WTC11 (cell line): ENCODE data around the gene FADS6. TPM values are rescaled to one million over a fixed set of nuclear protein-coding genes. Genes with fewer than 3 reads are reported as not detected.

Experiments used
- ATAC-seq: fragments of 200-7000 bp; cut with Tn5 transposase; 2 replicates; pipeline ENCODE4 v1.10.0; 2021; ENCODE audit warnings: mild to moderate bottlenecking, moderate library complexity
- CTCF ChIA-PET: fragments of 300-600 bp; sonication (Branson Sonifier 250); formaldehyde crosslinking; loops from one replicate; lab custom pipeline; 2021; ENCODE audit warnings: antibody characterized with exemption; lab: Charles Lee
- POLR2A ChIA-PET: fragments of 350-600 bp; sonication (Branson Sonifier 250); formaldehyde crosslinking; loops from one replicate; lab custom pipeline; 2021; ENCODE audit warnings: antibody characterized with exemption; lab: Charles Lee
- DNase-seq: peaks from one replicate; pipeline ENCODE4 v3.0.0; 2021; ENCODE audit warnings: low spot score
- H3K27ac Mint-ChIP-seq: 2 replicates; pipeline ENCODE4 v1.8.0; 2021; ENCODE audit warnings: mixed read lengths
- H3K27me3 Mint-ChIP-seq: 2 replicates; pipeline ENCODE4 v1.8.0; 2021; ENCODE audit warnings: low read depth, mild to moderate bottlenecking, moderate library complexity, mixed read lengths
- H3K36me3 Mint-ChIP-seq: 2 replicates; pipeline ENCODE4 v1.8.0; 2021; ENCODE audit warnings: mixed read lengths
- H3K4me1 Mint-ChIP-seq: 2 replicates; pipeline ENCODE4 v1.8.0; 2022; ENCODE audit warnings: mixed read lengths
- H3K4me3 Mint-ChIP-seq: 2 replicates; pipeline ENCODE4 v1.8.0; 2021; ENCODE audit warnings: mild to moderate bottlenecking, moderate library complexity, mixed read lengths
- H3K9me3 Mint-ChIP-seq: 2 replicates; pipeline ENCODE4 v1.8.0; 2021; ENCODE audit warnings: mixed read lengths
- AFF4 ChIP-seq: sonication (generic); formaldehyde crosslinking; IDR thresholded peaks from 2 replicates; pipeline ENCODE4 v1.8.1; 2023; ENCODE audit warnings: mild to moderate bottlenecking, missing genetic modification reagents, borderline replicate concordance
- ARID4B ChIP-seq: sonication (generic); formaldehyde crosslinking; IDR thresholded peaks from 2 replicates; pipeline ENCODE4 v1.8.0; 2023; ENCODE audit warnings: missing genetic modification reagents, mild to moderate bottlenecking, borderline replicate concordance
- E2F1 ChIP-seq: sonication (generic); formaldehyde crosslinking; IDR thresholded peaks from 2 replicates; pipeline ENCODE4 v1.8.0; 2022; ENCODE audit warnings: mild to moderate bottlenecking, missing genetic modification reagents
- E2F4 ChIP-seq: sonication (generic); formaldehyde crosslinking; IDR thresholded peaks from 2 replicates; pipeline ENCODE4 v1.8.1; 2022; ENCODE audit warnings: low read depth, mild to moderate bottlenecking, moderate library complexity, missing genetic modification reagents, borderline replicate concordance
- FOXP1 ChIP-seq: sonication (generic); formaldehyde crosslinking; IDR thresholded peaks from 2 replicates; pipeline ENCODE4 v1.8.0; 2022; ENCODE audit warnings: missing genetic modification reagents, mild to moderate bottlenecking, moderate library complexity, borderline replicate concordance
- GRHL2 ChIP-seq: fragments of 250-450 bp; sonication (Bioruptor Pico); IDR thresholded peaks from 2 replicates; pipeline ENCODE4 v1.8.0; 2022; ENCODE audit warnings: mild to moderate bottlenecking, moderate library complexity; ENCODE audit not compliant: insufficient replicate concordance, severe bottlenecking
- HMGXB4 ChIP-seq: sonication (generic); formaldehyde crosslinking; IDR thresholded peaks from 2 replicates; pipeline ENCODE4 v1.8.1; 2023; ENCODE audit warnings: mild to moderate bottlenecking, moderate library complexity, missing genetic modification reagents
- IRF2 ChIP-seq: sonication (generic); formaldehyde crosslinking; IDR thresholded peaks from 2 replicates; pipeline ENCODE4 v1.8.0; 2022; ENCODE audit warnings: low read depth, missing genetic modification reagents, borderline replicate concordance
- KAT7 ChIP-seq: sonication (generic); formaldehyde crosslinking; IDR thresholded peaks from 2 replicates; pipeline ENCODE4 v1.8.1; 2023; ENCODE audit warnings: missing genetic modification reagents, mild to moderate bottlenecking, borderline replicate concordance
- NFATC4 ChIP-seq: fragments of 250-450 bp; sonication (Bioruptor Pico); IDR thresholded peaks from 2 replicates; pipeline ENCODE4 v1.9.0; 2021; ENCODE audit warnings: mild to moderate bottlenecking
- SP1 ChIP-seq: sonication (generic); formaldehyde crosslinking; conservative IDR thresholded peaks from 2 replicates; pipeline ENCODE4 v1.8.1; 2022; ENCODE audit warnings: missing genetic modification reagents
- TCF7 ChIP-seq: sonication (generic); formaldehyde crosslinking; IDR thresholded peaks from 2 replicates; pipeline ENCODE4 v1.8.0; 2022; ENCODE audit warnings: mild to moderate bottlenecking, low read depth, missing genetic modification reagents, moderate library complexity
- ZNF219 ChIP-seq: sonication (generic); formaldehyde crosslinking; IDR thresholded peaks from 2 replicates; pipeline ENCODE4 v1.8.0; 2023; ENCODE audit warnings: missing genetic modification reagents, mild to moderate bottlenecking, borderline replicate concordance
- total RNA-seq: library from RNA; stranded (reverse); gene quantifications from 3 replicates; pipeline ENCODE4 v1.2.3, GENCODE V29; 2021
- TF ChIP-seq, protein P1 (sequence below): sonication (generic); formaldehyde crosslinking; IDR thresholded peaks from 2 replicates; pipeline ENCODE4 v1.8.0; 2023; ENCODE audit warnings: missing genetic modification reagents
- TF ChIP-seq, protein P2 (sequence below): sonication (generic); formaldehyde crosslinking; IDR thresholded peaks from 2 replicates; pipeline ENCODE4 v1.8.1; 2022; ENCODE audit warnings: mild to moderate bottlenecking, missing genetic modification reagents, moderate library complexity, borderline replicate concordance

The FADS6 gene
- total RNA-seq, 1 experiment from 2014 or later = 1.2 TPM

GRCh38 chr17:74832421-74832820, 61.0 kb downstream of the FADS6 start (continued):
- no peak for TF ChIP-seq AFF4 (CRISPR knock-in tag)

- Mint-ChIP-seq H3K9me3 (no peaks in the 10 kb centered on the region), H3K27me3 (no peaks in the 10 kb centered on the region), H3K27ac (no peak overlapping the region), H3K4me3 (no peak overlapping the region), H3K36me3 (no peaks in the 10 kb centered on the region; the same call in 1 of the 2 replicates), H3K4me1 (no peaks in the 10 kb centered on the region)
- no peak for TF ChIP-seq E2F4 (CRISPR knock-in tag)
- no peak for TF ChIP-seq FOXP1 (CRISPR knock-in tag)
- TF ChIP-seq ZNF219 (CRISPR knock-in tag) = no peak
- no peak for TF ChIP-seq KAT7
- TF ChIP-seq E2F1 (CRISPR knock-in tag) = no peak
- no peak for TF ChIP-seq ARID4B (CRISPR knock-in tag)
- DNase-seq = no peak
- ChIA-PET POLR2A (no interaction called here), CTCF (interaction anchor here (0.7 to 5.1 kb wide), 6 partner anchors 9 to 41 kb away, joined by 3 to 31 read pairs (median 8); no protein-coding TSS in a partner anchor)
- no peak for ATAC-seq
Observed at GRCh38 chr17:74831444-74832146, 61.8 kb downstream of the FADS6 start.

DNA sequence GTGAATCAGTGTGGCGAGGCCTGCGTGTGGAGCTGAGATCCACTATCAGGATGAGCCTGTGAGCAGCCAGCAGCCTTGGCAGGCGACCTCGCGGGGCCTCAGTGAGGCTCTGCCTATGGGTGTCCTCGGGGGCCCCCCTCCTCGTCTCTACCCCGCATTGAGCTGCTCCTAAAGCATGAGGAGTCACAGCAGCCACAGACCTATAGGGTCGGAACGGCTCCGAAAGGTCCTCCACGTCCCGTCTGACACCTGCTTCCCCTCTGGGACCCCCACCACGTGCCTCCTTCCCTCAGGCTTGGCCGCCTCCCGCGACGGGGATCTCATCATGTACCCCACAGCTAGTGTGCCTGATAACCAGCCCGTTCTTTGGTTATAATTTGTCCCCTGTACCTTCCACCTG, 62.6 kb downstream of the FADS6 start:
- no peak for ATAC-seq
- Mint-ChIP-seq H3K27ac (no peak overlapping the region), H3K36me3 (no peaks in the 10 kb centered on the region), H3K4me3 (no peak overlapping the region), H3K27me3 (no peaks in the 10 kb centered on the region), H3K4me1 (no peaks in the 10 kb centered on the region), H3K9me3 (no peaks in the 10 kb centered on the region)
- ChIA-PET POLR2A (no interaction called here), CTCF (interaction anchor here (0.7 to 5.1 kb wide), 4 partner anchors 10 to 40 kb away, joined by 3 to 31 read pairs (median 12); no protein-coding TSS in a partner anchor)
- DNase-seq = no peak
- TF ChIP-seq SP1 = no peak
- no peak for TF ChIP-seq TCF7
- TF ChIP-seq HMGXB4 (CRISPR knock-in tag) = no peak
- TF ChIP-seq, protein P1, sequence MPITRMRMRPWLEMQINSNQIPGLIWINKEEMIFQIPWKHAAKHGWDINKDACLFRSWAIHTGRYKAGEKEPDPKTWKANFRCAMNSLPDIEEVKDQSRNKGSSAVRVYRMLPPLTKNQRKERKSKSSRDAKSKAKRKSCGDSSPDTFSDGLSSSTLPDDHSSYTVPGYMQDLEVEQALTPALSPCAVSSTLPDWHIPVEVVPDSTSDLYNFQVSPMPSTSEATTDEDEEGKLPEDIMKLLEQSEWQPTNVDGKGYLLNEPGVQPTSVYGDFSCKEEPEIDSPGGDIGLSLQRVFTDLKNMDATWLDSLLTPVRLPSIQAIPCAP (CRISPR knock-in tag) = no peak
- TF ChIP-seq IRF2 (CRISPR knock-in tag) = no peak
- TF ChIP-seq NFATC4 (CRISPR knock-in tag) = no peak
- TF ChIP-seq, protein P2, sequence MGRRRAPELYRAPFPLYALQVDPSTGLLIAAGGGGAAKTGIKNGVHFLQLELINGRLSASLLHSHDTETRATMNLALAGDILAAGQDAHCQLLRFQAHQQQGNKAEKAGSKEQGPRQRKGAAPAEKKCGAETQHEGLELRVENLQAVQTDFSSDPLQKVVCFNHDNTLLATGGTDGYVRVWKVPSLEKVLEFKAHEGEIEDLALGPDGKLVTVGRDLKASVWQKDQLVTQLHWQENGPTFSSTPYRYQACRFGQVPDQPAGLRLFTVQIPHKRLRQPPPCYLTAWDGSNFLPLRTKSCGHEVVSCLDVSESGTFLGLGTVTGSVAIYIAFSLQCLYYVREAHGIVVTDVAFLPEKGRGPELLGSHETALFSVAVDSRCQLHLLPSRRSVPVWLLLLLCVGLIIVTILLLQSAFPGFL = no peak
- TF ChIP-seq GRHL2 = no peak
